HepG2 (cell line): Measurements from ENCODE around the gene STK11. TPM values are rescaled to one million over a fixed set of nuclear protein-coding genes. Genes with fewer than 3 reads are reported as not detected.
A peak's percentile ranks its signal among the peaks of the same experiment; 100 is the strongest.

ENCODE experiments used
- ATAC-seq: fragments of 200-7000 bp; cut with Tn5 transposase; 3 replicates; pipeline ENCODE4 v1.9.1; 2020; ENCODE audit warnings: mild to moderate bottlenecking, moderate library complexity
- BruUV-seq: library from RNA; stranded (reverse); fragments of 400-500 nt; replicated peaks from 2 replicates; lab custom pipeline; 2021; lab: Mats Ljungman, UMichigan
- CTCF ChIA-PET: fragments of 300-600 bp; formaldehyde crosslinking; extraction: SDS; loops from one replicate; lab custom pipeline; 2021; ENCODE audit warnings: low total read pairs, inconsistent platforms, low intra/inter-chr PET ratio; lab: Yijun Ruan, JAX
- POLR2A ChIA-PET: fragments of 350-600 bp; sonication (Branson Sonifier 250); formaldehyde crosslinking; loops from one replicate; lab custom pipeline; 2020; ENCODE audit warnings: antibody characterized with exemption, inconsistent platforms; lab: Yijun Ruan, JAX
- DNase-seq: peaks from one replicate; pipeline ENCODE4 v3.0.0-alpha.2; 2015; ENCODE audit warnings: low spot score
- FAIRE-seq: peaks from 3 replicates; lab custom pipeline; 2011; peaks lifted over from hg19 to GRCh38; lab: Jason Lieb, UNC
- H2AFZ ChIP-seq: one replicate; pipeline ENCODE4 v1.6.1; 2011; ENCODE audit warnings: low read length, inconsistent platforms
- H3K27ac ChIP-seq: fragments of 300-600 bp; 3 replicates; pipeline ENCODE4 v1.8.0; 2011; ENCODE audit warnings: mixed run types, mild to moderate bottlenecking, mixed read lengths, low read length, inconsistent platforms; ENCODE audit not compliant: insufficient read depth; ENCODE audit errors: extremely low read length
- H3K27me3 ChIP-seq, 2 experiments: fragments of 200-600 bp in 1 of 2; 2 replicates in 1 of 2; 3 replicates in 1 of 2; pipeline versions ENCODE4 v1.6.0 to v1.8.0; 2011; ENCODE audit warnings: low read length in 2 of 2, mild to moderate bottlenecking in 2 of 2, moderate library complexity in 2 of 2, inconsistent platforms in 1 of 2; ENCODE audit not compliant: insufficient read depth in 2 of 2, control insufficient read depth in 1 of 2
- H3K36me3 ChIP-seq, 2 experiments: fragments of 200-600 bp in 1 of 2; replicated peaks in 1 of 2; 2 replicates in 1 of 2; 3 replicates in 1 of 2; pipeline versions ENCODE4 v1.5.1 to v1.8.0; 2011; ENCODE audit warnings: low read length in 2 of 2, inconsistent platforms in 1 of 2; ENCODE audit not compliant: insufficient read depth in 2 of 2, control insufficient read depth in 1 of 2
- H3K4me1 ChIP-seq: 2 replicates; pipeline ENCODE4 v1.5.1; 2012; ENCODE audit warnings: low read length, inconsistent platforms; ENCODE audit not compliant: insufficient read depth
- H3K4me2 ChIP-seq: 2 replicates; pipeline ENCODE4 v1.6.0; 2011; ENCODE audit warnings: low read depth, low read length, inconsistent platforms
- H3K4me3 ChIP-seq, 3 experiments: fragments of 200-600 bp in 1 of 3; sonication (generic), shearing (Covaris generic) in 1 of 3; replicated peaks in 1 of 3; 2 replicates each; pipeline ENCODE4 v1.5.1; 2011 to 2016; ENCODE audit warnings: low read length in 3 of 3, inconsistent platforms in 2 of 3, low read depth in 2 of 3, mild to moderate bottlenecking in 2 of 3, control low read depth in 1 of 3, mixed read lengths in 1 of 3; ENCODE audit not compliant: insufficient read depth in 1 of 3
- H3K79me2 ChIP-seq: one replicate; pipeline ENCODE4 v1.6.1; 2011; ENCODE audit warnings: low read length, inconsistent platforms; ENCODE audit not compliant: insufficient read depth
- H3K9ac ChIP-seq: 2 replicates; pipeline ENCODE4 v1.6.0; 2011; ENCODE audit warnings: mild to moderate bottlenecking, low read depth, low read length, inconsistent platforms; ENCODE audit not compliant: insufficient read depth
- H3K9me3 ChIP-seq: 2 replicates; pipeline ENCODE4 v1.5.1; 2012; ENCODE audit warnings: mild to moderate bottlenecking, low read length
- H4K20me1 ChIP-seq: 2 replicates; pipeline ENCODE4 v1.6.0; 2011; ENCODE audit warnings: inconsistent platforms, mild to moderate bottlenecking, low read length, moderate library complexity; ENCODE audit not compliant: insufficient read depth
- AGO2 ChIP-seq: fragments of 200-400 bp; formaldehyde crosslinking; optimal IDR thresholded peaks from 2 replicates; pipeline ENCODE3; 2017; ENCODE audit warnings: mild to moderate bottlenecking, low read depth, low read length, moderate library complexity
- EEA1 ChIP-seq: sonication (generic); formaldehyde crosslinking; IDR thresholded peaks from 2 replicates; pipeline ENCODE4 v1.5.1; 2020; ENCODE audit warnings: mild to moderate bottlenecking, missing genetic modification reagents, borderline replicate concordance
- ESRRA ChIP-seq: sonication (generic); formaldehyde crosslinking; IDR thresholded peaks from 2 replicates; pipeline ENCODE4 v1.5.1; 2020; ENCODE audit warnings: mild to moderate bottlenecking, low read depth, missing genetic modification reagents
- NFAT5 ChIP-seq: sonication (generic); formaldehyde crosslinking; IDR thresholded peaks from 2 replicates; pipeline ENCODE4 v1.4.0; 2020; ENCODE audit warnings: missing genetic modification reagents
- ZNF232 ChIP-seq: sonication (generic); formaldehyde crosslinking; IDR thresholded peaks from 2 replicates; pipeline ENCODE4 v1.4.0; 2020; ENCODE audit warnings: missing genetic modification reagents, borderline replicate concordance
- ZNF7 ChIP-seq: IDR thresholded peaks from 2 replicates; pipeline ENCODE4 v1.6.1; 2016; ENCODE audit warnings: missing biosample characterization, missing genetic modification reagents
- WGBS: methylation state at CpG from one replicate; pipeline ENCODE4 v1.1.6; 2017; ENCODE audit warnings: low lambda C conversion rate; 5-methylcytosine and 5-hydroxymethylcytosine counted together
- in situ Hi-C: cut with HindIII; loops from 2 replicates; pipeline ENCODE4 v1.10.0; 2017; ENCODE audit warnings: low pct_unique_long_range_greater_than_20kb; ENCODE audit not compliant: extremely low pct_ligation_motif_present
- intact Hi-C: fragments of 100-400 bp; cut with micrococcal nuclease; formaldehyde crosslinking; loops from one replicate; pipeline ENCODE4 v1.10.0; 2022; ENCODE audit not compliant: unreplicated experiment
- polyA plus RNA-seq, 8 experiments: library from polyadenylated mRNA; depleted of rRNA in 3 of 8; stranded (reverse) in 7 of 8; unstranded in 1 of 8; fragments of >200 nt; fragmentation: Illumina TruSeq in 4 of 8; extraction: Trizol in 4 of 8; gene quantifications; 2 replicates each; pipeline versions ENCODE4 v1.2.1 to v1.2.3, GENCODE V29; 2011 to 2016; ENCODE audit warnings: low read depth in 4 of 8, missing spikeins in 1 of 8, mixed read lengths in 1 of 8; ENCODE audit not compliant: insufficient read depth in 1 of 8
- total RNA-seq, 5 experiments: library from RNA; depleted of rRNA; stranded (reverse); fragments of >200 nt; fragmentation: Illumina TruSeq; extraction: Trizol; gene quantifications; 2 replicates each; pipeline ENCODE4 v1.2.3, GENCODE V29; 2016; ENCODE audit warnings: low read depth in 1 of 5

The STK11 gene
- total and polyA plus RNA-seq, 2 of the 13 experiments (the other 11 are each of a cell fraction or from before 2014, with no cell fraction given), result 27.5 to 43.6 TPM

DNA sequence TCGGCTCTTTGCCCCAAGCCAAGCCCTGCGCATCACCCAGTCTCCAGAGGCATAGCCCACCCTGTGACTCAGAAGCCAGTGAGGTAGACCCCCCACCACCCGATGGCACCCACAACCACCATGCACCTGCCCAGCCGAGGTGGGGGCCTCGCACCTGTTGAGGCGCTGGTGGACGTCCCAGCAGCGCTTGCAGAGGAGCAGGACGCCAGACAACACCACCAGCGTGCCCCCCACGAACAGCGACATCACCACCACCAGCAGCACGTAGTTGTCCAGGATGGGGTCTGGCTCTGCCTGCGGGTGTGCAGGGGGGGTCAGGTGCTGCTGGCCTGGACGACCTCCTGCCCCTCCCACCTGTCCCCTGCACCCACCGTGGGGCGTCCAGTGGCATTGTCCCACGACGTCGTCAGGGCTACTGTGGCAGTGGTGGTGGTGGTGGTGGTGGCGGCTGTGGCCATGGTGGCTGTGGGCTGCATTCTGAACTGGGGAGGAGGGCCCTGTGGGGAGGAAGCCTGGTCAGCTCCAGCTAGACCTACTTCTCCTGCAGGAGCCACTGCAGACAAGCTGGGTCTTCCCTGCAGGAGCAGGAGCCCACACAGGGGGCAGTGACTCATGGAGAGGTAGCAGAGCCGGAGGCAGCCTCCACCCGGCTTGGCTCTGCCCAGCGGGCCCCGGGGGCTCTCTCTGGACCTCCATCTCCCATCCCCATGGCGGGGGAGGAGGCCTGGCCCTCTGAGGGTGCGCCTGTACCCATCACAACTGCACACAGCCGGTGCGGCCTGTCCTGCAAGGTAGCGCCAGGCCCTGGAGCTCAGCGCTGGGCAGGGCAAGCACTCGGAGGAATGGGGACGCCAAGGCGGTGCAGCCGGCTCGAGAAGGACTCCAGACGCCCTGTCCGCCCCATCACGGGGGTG is 30.3 kb downstream of the STK11 start:
- BruUV-seq, result no TSS peak
- DNase-seq (no peak), ATAC-seq (no peak), FAIRE-seq (no peak)
- WGBS, result 89% methylated on average over 20 of the region's 39 CpGs
- Histone ChIP-seq H3K79me2 (no peaks in the 10 kb centered on the region), H3K4me3 (no peak overlapping the region), H2AFZ (no peak overlapping the region), H4K20me1 (no peaks in the 10 kb centered on the region), H3K9me3 (no peaks in the 10 kb centered on the region), H3K27ac (no peak overlapping the region), H3K4me2 (no peak overlapping the region)
- intact Hi-C loops, result no loop called here
- CTCF ChIA-PET, result no interaction called here
- POLR2A ChIA-PET, result interaction anchor here (0.9 kb wide), 1 partner anchor 33 kb away, joined by 4 read pairs; the partner anchor contains the start of gene CIRBP
- peak; percentile 32 for TF ChIP-seq AGO2
- no peak for TF ChIP-seq ZNF232 (CRISPR knock-in tag)
- TF ChIP-seq EEA1 (CRISPR knock-in tag), result 0 out of 2 replicates have a peak, but pooled peaks have one; percentile 38
- TF ChIP-seq, all 625 proteins: peak for 2
- in situ Hi-C loops, result no loop called here
- Histone ChIP-seq H3K4me1 (peaks cover 41% of the 10 kb centered on the region), H3K27me3 (no peaks in the 10 kb centered on the region), H3K36me3 (peaks cover 0 to 3% of the 10 kb centered on the region in 2 experiments; a peak in 1 of 5 replicates), H3K9ac (no peak overlapping the region)

- BruUV-seq, result no TSS peak
- peaks cover 44% of the 10 kb centered on the region for H3K4me1 ChIP-seq
- intact Hi-C loops (no loop called here), in situ Hi-C loops (no loop called here)
- no peak overlapping the region for H3K4me3 ChIP-seq
- H3K36me3 ChIP-seq, result peaks cover 0 to 3% of the 10 kb centered on the region in 2 experiments; a peak in 1 of 5 replicates
- DNase-seq (no peak), FAIRE-seq (no peak), ATAC-seq (no peak)
- H2AFZ ChIP-seq, result no peak overlapping the region
- H4K20me1 ChIP-seq, result no peaks in the 10 kb centered on the region
- no peaks in the 10 kb centered on the region for H3K79me2 ChIP-seq
- H3K9me3 ChIP-seq, result no peaks in the 10 kb centered on the region
- H3K9ac ChIP-seq, result no peak overlapping the region
- 96% methylated on average over 38 of the region's 42 CpGs for WGBS
- CTCF ChIA-PET, result no interaction called here
- POLR2A ChIA-PET, result interaction anchor here (0.9 kb wide), 1 partner anchor 33 kb away, joined by 4 read pairs; the partner anchor contains the start of gene CIRBP
- H3K4me2 ChIP-seq, result no peak overlapping the region
- H3K27ac ChIP-seq, result no peak overlapping the region
- no peaks in the 10 kb centered on the region for H3K27me3 ChIP-seq
- TF ChIP-seq ZNF7 (CRISPR knock-in tag) (no peak), ESRRA (CRISPR knock-in tag) (no peak), NFAT5 (CRISPR knock-in tag) (no peak)
These were observed 31.0 kb downstream of the STK11 start for GRCh38 chr19:1236576-1236975.
